ENCODE measurements around the gene CALML6. TPM values are rescaled to one million over a fixed set of nuclear protein-coding genes. Genes with fewer than 3 reads are reported as not detected.
"Not testable (repeated sequence)": the region's sequence is repeated elsewhere in the genome, so short reads cannot be mapped to it uniquely, and the experiment has no call there.

CALML6 gene
- total RNA-seq, 4 donors from 2014 or later: 0.57 TPM; not detected in 3

DNA sequence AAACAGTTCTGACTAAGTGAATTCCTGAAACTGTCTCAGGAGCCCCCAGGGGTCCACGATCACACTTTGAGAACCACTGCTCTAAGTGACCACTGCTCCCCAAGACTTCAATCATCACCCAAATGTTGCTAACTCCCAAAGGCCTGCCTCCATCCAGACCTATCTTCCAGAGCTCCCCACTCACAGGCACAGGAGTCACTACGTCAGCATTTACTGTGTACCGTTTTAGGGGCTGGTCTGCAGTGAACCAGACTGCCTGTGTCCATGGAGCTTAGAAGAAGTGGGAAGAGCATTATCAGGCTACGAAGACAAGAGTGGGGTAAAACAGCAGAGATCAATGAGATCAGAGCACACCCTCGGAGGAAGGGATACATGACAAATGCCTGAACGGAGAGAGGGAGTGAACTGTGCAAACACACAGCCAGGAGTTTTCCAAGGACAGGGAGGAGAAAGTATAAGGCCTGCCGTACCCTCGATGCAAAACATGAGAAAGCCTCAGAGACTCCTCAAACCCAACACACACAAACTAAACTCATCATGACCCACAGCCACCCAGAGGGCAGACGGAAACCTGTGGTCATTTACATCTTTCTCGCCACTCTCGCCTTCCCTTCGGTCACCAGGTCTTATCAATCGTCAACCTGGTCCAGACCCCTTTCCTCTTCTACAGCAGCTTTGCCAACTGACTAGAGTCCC is 34.3 kb upstream of the CALML6 start:
- peaks cover 21 to 94% (median 39%) of the 10 kb centered on the region in 3 donors for H3K4me1 ChIP-seq
- 67 to 74% methylated on average over 10 to 12 of the region's 13 CpGs for WGBS, 2 donors
- DNase-seq: no peak
- TF ChIP-seq, protein P1, sequence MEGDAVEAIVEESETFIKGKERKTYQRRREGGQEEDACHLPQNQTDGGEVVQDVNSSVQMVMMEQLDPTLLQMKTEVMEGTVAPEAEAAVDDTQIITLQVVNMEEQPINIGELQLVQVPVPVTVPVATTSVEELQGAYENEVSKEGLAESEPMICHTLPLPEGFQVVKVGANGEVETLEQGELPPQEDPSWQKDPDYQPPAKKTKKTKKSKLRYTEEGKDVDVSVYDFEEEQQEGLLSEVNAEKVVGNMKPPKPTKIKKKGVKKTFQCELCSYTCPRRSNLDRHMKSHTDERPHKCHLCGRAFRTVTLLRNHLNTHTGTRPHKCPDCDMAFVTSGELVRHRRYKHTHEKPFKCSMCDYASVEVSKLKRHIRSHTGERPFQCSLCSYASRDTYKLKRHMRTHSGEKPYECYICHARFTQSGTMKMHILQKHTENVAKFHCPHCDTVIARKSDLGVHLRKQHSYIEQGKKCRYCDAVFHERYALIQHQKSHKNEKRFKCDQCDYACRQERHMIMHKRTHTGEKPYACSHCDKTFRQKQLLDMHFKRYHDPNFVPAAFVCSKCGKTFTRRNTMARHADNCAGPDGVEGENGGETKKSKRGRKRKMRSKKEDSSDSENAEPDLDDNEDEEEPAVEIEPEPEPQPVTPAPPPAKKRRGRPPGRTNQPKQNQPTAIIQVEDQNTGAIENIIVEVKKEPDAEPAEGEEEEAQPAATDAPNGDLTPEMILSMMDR (IDR thresholded peaks at IDR 0.05): no peak
- TF ChIP-seq POLR2A (IDR thresholded peaks at IDR 0.05): no peak
- no peaks in the 10 kb centered on the region for H3K9me3 ChIP-seq
- H3K27ac ChIP-seq: no peak overlapping the region
- intact Hi-C loops (cut with DNase I): no loop called here
- peaks cover 0 to 35% (median 0%) of the 10 kb centered on the region in 3 donors for H3K36me3 ChIP-seq
- no peak overlapping the region for H3K4me3 ChIP-seq
- no peaks in the 10 kb centered on the region for H3K27me3 ChIP-seq

DNA sequence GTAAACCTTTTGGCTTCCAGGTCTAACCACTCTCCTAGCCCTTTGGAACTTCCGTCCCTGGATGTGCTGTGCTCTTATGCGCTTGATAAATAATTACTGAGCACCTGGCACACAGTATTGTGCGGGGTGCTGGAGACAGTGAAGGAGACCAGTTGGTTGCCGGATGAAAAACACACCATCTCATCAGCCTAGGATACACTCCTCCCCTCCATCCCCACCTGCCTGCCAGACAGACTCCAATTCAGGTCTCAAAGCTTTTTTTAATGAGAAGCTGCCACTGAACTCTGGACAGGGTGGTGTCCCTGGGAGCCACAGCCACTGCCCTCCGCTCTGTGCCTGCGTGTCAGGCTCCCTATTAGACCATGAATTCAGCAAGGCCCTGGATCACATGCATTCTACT is 33.3 kb upstream of the CALML6 start:
- TF ChIP-seq, protein P1 (IDR thresholded peaks at IDR 0.05): no peak
- TF ChIP-seq POLR2A (IDR thresholded peaks at IDR 0.05): no peak
- Histone ChIP-seq H3K27me3 (no peaks in the 10 kb centered on the region), H3K27ac (no peak overlapping the region), H3K36me3 (peaks cover 0 to 25% (median 0%) of the 10 kb centered on the region in 3 donors), H3K4me3 (no peak overlapping the region), H3K4me1 (peaks cover 21 to 94% (median 40%) of the 10 kb centered on the region in 3 donors), H3K9me3 (no peaks in the 10 kb centered on the region)
- 74 to 93% methylated on average over 4 to 6 of the region's 6 CpGs for WGBS, 2 donors
- intact Hi-C loops (cut with DNase I): no loop called here
- DNase-seq: no peak

DNA sequence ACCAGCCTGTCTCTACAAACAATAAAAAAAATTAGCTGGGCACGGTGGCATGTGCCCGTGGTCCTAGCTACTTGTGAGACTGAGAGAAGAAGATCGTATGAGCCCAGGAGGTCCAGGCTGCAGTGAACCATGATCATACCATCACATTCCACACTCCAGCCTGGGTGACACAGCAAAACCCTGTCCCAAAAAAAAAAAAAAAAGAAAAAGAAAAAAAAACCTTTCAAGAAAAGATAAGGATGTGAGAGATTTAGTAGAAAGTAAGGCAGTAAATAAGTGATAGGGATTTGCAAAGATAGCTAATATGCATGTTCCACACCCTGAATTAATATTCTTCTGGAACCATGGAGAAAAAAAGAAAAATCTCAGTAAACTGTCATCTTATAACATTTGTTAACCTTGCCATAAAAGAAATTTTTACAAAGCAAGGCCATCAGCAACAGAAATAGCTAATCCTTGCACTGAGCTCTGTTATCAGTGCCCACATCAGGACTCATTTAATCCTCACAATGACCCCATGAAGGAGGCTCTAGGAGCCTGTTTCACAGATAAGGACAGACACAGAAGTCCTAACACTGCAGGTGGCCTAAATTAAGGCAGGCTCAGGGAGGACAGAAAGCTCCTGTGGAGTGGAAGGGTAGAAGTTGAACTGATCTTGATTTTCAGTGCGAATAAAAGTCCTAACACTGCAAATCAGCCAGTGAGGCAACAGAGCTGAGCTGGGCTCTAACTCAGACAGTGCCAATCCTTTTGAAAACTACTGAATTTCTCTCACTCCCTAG is 31.8 kb upstream of the CALML6 start:
- TF ChIP-seq POLR2A (IDR thresholded peaks at IDR 0.05): no peak
- TF ChIP-seq, protein P1 (IDR thresholded peaks at IDR 0.05): no peak
- H3K27me3 ChIP-seq: no peaks in the 10 kb centered on the region
- no peak overlapping the region for H3K4me3 ChIP-seq
- intact Hi-C loops (cut with DNase I): no loop called here
- peaks cover 0 to 23% (median 0%) of the 10 kb centered on the region in 3 donors for H3K36me3 ChIP-seq
- 41 to 46% methylated on average over 4 of the region's 4 CpGs for WGBS, 2 donors
- DNase-seq: no peak
- peaks cover 23 to 94% (median 54%) of the 10 kb centered on the region in 3 donors for H3K4me1 ChIP-seq
- H3K9me3 ChIP-seq: no peaks in the 10 kb centered on the region
- no peak overlapping the region for H3K27ac ChIP-seq

DNA sequence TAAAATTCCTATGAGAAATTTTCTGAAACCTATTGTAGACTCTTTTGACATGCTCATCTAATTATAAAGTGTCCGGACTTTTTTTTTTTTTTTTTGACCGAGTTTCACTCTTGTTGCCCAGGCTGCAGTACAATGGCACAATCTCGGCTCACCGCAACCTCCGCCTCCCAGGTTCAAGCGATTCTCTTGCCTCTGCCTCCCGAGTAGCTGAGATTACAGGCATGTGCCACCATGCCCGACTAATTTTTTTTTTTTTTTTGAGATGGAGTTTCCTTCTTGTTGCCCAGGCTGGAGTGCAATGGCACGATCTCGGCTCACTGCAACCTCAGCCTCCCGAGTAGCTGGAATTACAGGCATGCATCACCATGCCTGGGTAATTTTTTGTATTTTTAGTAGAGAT is 31.2 kb upstream of the CALML6 start:
- peaks cover 23 to 94% (median 60%) of the 10 kb centered on the region in 3 donors for H3K4me1 ChIP-seq
- intact Hi-C loops (cut with DNase I): not testable (repeated sequence)

DNA sequence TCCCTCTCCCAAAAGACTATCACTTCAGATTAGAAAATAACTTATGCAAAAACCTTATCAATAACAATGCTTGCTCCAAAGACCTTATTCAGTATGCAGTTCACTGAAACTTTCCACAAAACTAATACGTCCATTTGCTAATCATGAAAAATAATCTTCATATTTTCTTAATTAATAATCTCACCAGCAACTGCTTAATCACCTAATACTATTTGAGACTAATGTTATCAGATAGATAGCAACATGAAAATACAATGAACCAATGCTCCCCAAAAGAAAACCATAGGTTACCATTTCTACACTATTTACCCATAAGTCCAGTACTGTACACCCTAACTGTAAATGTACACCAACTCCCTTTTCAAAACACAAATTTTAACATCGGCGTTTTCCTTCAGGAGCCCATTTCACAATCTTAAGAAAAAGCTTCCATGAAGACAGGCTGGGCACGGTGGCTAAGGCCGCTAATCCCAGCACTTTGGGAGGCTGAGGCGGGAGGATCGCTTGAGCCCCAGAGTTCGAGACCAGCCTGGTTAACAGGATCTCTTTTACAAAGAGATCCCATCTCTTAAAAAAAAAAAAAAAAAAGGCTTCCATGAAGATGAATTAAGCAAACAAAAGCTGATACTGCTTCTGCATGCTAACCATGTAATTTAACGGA is 25.8 kb upstream of the CALML6 start:
- 4 to 11% methylated on average over 9 of the region's 9 CpGs for WGBS, 2 donors
- Histone ChIP-seq H3K9me3 (no peaks in the 10 kb centered on the region), H3K27ac (peak overlapping the region in 3 of 4 donors; percentile 92 to 99 (median 99)), H3K4me1 (peaks cover 22 to 80% (median 50%) of the 10 kb centered on the region in 3 donors), H3K36me3 (peaks cover 0 to 9% (median 0%) of the 10 kb centered on the region in 3 donors), H3K4me3 (peak overlapping the region; percentile 55 to 95 (median 76)), H3K27me3 (no peaks in the 10 kb centered on the region)
- intact Hi-C loops (cut with DNase I): no loop called here
- no peak for DNase-seq
- no peak for TF ChIP-seq POLR2A (IDR thresholded peaks at IDR 0.05)
- TF ChIP-seq, protein P1 (IDR thresholded peaks at IDR 0.05): no peak

More for the DNA sequence above, 31.2 kb upstream of the CALML6 start:
- not testable (repeated sequence) for H3K27ac ChIP-seq, H3K9me3 ChIP-seq, DNase-seq, H3K27me3 ChIP-seq, H3K4me3 ChIP-seq
- H3K36me3 ChIP-seq: peaks cover 0 to 20% (median 0%) of the 10 kb centered on the region in 3 donors
- 57 to 73% methylated on average over 10 to 11 of the region's 11 CpGs for WGBS, 2 donors
